ENCODE measurements around the gene TM4SF4.

The TM4SF4 gene, protein sequence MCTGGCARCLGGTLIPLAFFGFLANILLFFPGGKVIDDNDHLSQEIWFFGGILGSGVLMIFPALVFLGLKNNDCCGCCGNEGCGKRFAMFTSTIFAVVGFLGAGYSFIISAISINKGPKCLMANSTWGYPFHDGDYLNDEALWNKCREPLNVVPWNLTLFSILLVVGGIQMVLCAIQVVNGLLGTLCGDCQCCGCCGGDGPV

DNA sequence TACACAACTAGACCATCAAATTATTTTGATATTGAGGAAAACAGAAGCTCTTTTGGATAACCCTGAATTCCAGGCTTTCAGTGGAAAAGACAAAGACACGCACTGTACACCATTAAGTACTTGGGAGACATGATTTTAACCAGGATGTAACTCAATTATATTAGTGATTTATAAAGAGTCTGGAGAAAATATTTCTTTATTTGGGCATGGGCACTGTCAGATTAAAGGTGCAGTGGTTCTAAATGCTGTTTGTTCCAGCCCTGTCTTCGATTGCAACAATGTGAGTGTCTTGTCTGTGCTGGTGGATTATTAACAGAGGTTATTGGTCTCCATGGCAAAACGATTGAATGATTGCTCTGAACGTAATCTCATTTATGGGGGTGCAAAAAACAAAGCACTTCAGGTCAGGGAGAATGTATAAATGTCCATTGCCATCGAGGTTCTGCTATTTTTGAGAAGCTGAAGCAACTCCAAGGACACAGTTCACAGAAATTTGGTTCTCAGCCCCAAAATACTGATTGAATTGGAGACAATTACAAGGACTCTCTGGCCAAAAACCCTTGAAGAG lies at the start of gene TM4SF4:
Gene TM4SF4, plus strand, starts transcription at position 448 of the 568 bp plus-strand sequence. CDS start 181 bp downstream, outside the sequence.
- TF ChIP-seq, protein P1, sequence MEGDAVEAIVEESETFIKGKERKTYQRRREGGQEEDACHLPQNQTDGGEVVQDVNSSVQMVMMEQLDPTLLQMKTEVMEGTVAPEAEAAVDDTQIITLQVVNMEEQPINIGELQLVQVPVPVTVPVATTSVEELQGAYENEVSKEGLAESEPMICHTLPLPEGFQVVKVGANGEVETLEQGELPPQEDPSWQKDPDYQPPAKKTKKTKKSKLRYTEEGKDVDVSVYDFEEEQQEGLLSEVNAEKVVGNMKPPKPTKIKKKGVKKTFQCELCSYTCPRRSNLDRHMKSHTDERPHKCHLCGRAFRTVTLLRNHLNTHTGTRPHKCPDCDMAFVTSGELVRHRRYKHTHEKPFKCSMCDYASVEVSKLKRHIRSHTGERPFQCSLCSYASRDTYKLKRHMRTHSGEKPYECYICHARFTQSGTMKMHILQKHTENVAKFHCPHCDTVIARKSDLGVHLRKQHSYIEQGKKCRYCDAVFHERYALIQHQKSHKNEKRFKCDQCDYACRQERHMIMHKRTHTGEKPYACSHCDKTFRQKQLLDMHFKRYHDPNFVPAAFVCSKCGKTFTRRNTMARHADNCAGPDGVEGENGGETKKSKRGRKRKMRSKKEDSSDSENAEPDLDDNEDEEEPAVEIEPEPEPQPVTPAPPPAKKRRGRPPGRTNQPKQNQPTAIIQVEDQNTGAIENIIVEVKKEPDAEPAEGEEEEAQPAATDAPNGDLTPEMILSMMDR (IDR thresholded peaks at IDR 0.05; ENCODE audit: low read depth, low read length, missing control alignments) = no peak
- no peak for DNase-seq (ENCODE audit: low read depth)
- no peak within 1 kb of the TSS for H3K4me3 ChIP-seq (ENCODE audit: low read depth, low read length)

DNA sequence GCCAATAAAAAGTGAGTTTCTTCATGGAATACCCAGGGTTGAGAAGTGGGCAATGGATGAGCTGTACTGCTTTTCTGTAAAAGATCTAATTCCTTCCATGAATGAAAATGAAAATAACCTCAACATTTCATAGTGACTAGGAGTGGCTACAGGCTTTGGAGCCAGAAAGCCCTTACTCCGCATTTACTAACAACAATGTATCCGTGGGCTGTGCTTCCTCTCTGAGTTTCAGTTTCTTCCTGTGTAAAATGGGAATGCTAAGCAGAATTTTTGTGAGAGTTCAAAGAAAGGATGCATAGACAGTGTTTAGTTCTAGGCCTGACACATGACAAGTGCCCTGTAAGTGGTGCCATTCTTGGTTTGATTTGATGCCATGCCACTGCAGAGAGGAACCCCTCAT lies 49.6 kb upstream of the TM4SF4 start:
- DNase-seq (ENCODE audit: low read depth) = no peak
- H3K4me3 ChIP-seq (ENCODE audit: low read depth, low read length) = no peak overlapping the region
- TF ChIP-seq, protein P1 (IDR thresholded peaks at IDR 0.05; ENCODE audit: low read depth, low read length, missing control alignments) = no peak

DNA sequence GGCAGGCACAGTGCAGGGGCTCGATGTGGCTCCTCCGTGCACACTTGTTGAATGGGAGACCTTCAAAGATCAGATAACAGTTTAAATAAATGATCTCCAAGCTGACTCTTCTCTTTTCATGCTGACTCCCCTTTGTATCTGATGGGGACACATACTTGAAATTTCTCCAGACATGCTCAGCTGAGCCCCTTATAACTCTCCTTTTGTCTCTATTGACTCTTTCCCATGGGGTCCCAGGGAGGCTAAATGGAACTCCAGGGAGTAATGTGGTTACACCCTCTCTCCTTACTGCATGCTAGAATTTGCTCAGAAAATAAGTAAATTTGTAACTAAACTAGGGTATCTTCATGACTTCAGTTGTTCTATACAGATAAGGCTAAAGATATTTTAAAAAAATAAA lies 48.2 kb upstream of the TM4SF4 start:
- no peak for DNase-seq (ENCODE audit: low read depth)
- TF ChIP-seq, protein P1 (IDR thresholded peaks at IDR 0.05; ENCODE audit: low read depth, low read length, missing control alignments) = no peak
- no peak overlapping the region for H3K4me3 ChIP-seq (ENCODE audit: low read depth, low read length)

DNA sequence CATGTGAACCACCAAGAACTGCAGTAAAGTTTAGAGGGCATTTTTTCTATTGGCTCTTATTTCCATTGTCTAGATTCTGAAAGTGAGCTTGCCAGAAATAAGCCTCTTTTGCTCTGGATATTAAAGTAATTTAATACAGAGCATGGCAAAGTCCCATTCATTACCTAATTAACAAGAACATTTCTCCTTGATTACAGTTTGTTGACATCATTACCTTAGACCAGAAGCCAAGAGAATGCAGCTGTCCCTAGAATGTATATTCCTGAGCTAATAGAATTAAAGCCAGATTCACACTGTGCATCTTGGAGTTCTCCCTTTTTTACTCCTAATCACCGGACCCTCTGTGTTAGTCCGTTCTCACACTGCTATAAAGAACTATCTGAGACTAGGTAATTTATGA lies 46.4 kb upstream of the TM4SF4 start:
- H3K4me3 ChIP-seq (ENCODE audit: low read depth, low read length) = no peak overlapping the region
- no peak for DNase-seq (ENCODE audit: low read depth)
- TF ChIP-seq, protein P1 (IDR thresholded peaks at IDR 0.05; ENCODE audit: low read depth, low read length, missing control alignments) = no peak

DNA sequence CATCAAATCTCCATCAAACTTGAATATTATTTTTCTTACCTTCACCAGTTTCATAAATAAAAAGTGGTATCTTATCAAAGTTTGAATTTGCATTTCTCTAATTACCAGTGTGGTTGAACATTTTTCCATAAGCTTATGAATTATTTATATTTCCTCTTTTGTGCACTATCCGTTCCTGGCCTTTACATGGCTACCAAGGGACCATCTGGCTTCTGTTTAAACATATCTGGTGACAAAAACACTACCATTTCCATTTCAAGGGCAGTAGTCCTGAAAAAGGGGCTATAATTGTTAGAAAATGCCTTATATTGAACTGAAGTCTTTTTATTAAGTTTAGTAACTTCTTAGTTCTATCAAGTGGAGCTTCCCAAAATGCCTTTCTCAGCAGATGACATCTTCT lies 44.3 kb upstream of the TM4SF4 start:
- DNase-seq (ENCODE audit: low read depth) = no peak
- H3K4me3 ChIP-seq (ENCODE audit: low read depth, low read length) = no peak overlapping the region
- TF ChIP-seq, protein P1 (IDR thresholded peaks at IDR 0.05; ENCODE audit: low read depth, low read length, missing control alignments) = no peak

DNA sequence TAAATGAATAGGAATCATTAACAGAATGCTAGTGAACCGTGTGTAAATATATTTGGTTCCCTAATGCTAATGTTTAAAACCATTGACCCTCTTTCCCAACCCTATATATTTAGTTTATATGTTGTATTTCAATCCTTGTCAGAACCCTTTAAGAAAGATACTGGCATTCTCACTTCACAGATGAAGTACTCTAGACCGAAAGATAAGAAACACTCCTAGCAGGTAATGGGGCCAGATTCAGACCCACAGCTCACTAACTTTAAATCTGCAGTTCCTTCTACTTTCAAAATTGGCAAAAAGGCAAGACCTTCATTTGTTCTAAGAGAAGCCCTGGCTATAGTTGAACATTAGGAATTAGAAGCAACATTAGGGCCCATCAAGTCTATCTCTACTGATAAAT lies 42.3 kb upstream of the TM4SF4 start:
- TF ChIP-seq, protein P1 (IDR thresholded peaks at IDR 0.05; ENCODE audit: low read depth, low read length, missing control alignments) = no peak
- DNase-seq (ENCODE audit: low read depth) = no peak
- H3K4me3 ChIP-seq (ENCODE audit: low read depth, low read length) = no peak overlapping the region

Measured in GM12864 (cell line).